ENCODE results near the gene ORC2.

- TF ChIP-seq, protein P1, sequence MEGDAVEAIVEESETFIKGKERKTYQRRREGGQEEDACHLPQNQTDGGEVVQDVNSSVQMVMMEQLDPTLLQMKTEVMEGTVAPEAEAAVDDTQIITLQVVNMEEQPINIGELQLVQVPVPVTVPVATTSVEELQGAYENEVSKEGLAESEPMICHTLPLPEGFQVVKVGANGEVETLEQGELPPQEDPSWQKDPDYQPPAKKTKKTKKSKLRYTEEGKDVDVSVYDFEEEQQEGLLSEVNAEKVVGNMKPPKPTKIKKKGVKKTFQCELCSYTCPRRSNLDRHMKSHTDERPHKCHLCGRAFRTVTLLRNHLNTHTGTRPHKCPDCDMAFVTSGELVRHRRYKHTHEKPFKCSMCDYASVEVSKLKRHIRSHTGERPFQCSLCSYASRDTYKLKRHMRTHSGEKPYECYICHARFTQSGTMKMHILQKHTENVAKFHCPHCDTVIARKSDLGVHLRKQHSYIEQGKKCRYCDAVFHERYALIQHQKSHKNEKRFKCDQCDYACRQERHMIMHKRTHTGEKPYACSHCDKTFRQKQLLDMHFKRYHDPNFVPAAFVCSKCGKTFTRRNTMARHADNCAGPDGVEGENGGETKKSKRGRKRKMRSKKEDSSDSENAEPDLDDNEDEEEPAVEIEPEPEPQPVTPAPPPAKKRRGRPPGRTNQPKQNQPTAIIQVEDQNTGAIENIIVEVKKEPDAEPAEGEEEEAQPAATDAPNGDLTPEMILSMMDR (IDR thresholded peaks at IDR 0.05) = no peak
- TF ChIP-seq POLR2A (IDR thresholded peaks at IDR 0.05) = no peak
Measured at GRCh38 chr2:200871151-200871550, 92.3 kb downstream of the ORC2 start.

Data from ovary (tissue), 3 donors.